Adrenal gland (tissue), 12 donors: ENCODE results near the gene SLMAP. TPM values are rescaled to one million over a fixed set of nuclear protein-coding genes. Genes with fewer than 3 reads are reported as not detected.

Experiments
- DNase-seq, 7 donors: peaks; one replicate each; pipeline ENCODE4 v3.0.0-alpha.2; 2019 to 2020
- H3K27ac ChIP-seq, 5 donors: fragments of 200-600 bp; sonication (generic) in 4 of 5; 1 replicate in 3 of 5; 2 replicates in 2 of 5; pipeline versions ENCODE4 v1.5.1 to v1.8.0; 2016 to 2020; ENCODE audit warnings: mild to moderate bottlenecking in 1 of 5
- H3K27me3 ChIP-seq: fragments of 200-600 bp; 2 replicates; pipeline ENCODE4 v1.8.0; 2021
- H3K36me3 ChIP-seq, 2 donors: fragments of 200-600 bp; replicated peaks in 1 of 2; 1 replicate in 1 of 2; 2 replicates in 1 of 2; pipeline versions ENCODE4 v1.5.1 to v1.8.0; 2018 to 2022
- H3K4me1 ChIP-seq, 2 donors: fragments of 200-600 bp; replicated peaks in 1 of 2; 1 replicate in 1 of 2; 2 replicates in 1 of 2; pipeline versions ENCODE4 v1.5.1 to v1.8.0; 2018 to 2021
- H3K4me3 ChIP-seq, 4 donors: fragments of 200-600 bp; sonication (generic) in 3 of 4; one replicate each; pipeline ENCODE4 v1.5.1; 2016 to 2018
- H3K9me3 ChIP-seq, 3 donors: fragments of 200-600 bp; sonication (generic) in 1 of 3; replicated peaks in 1 of 3; 1 replicate in 2 of 3; 2 replicates in 1 of 3; pipeline versions ENCODE4 v1.5.1 to v1.8.0; 2016 to 2021
- CTCF ChIP-seq, 6 experiments: fragments of 450-650 bp in 4 of 6; fragments of 200-600 bp in 2 of 6; sonication (generic) in 1 of 6; IDR thresholded peaks; 1 replicate in 5 of 6; 2 replicates in 1 of 6; pipeline versions ENCODE4 v1.5.1 to v1.8.0; 2016 to 2021; ENCODE audit warnings: antibody characterized with exemption in 6 of 6, mild to moderate bottlenecking in 2 of 6, moderate library complexity in 1 of 6
- POLR2A ChIP-seq, 2 donors: fragments of 450-650 bp; IDR thresholded peaks; one replicate each; pipeline ENCODE4 v1.6.1; 2017; ENCODE audit warnings: antibody characterized with exemption in 2 of 2, mild to moderate bottlenecking in 2 of 2, moderate library complexity in 1 of 2
- WGBS, 4 donors: extraction: QIAGEN DNeasy Blood & Tissue Kit in 2 of 4; methylation state at CpG; one replicate each; pipeline versions ENCODE4 v1.1.5 to v1.1.7; 2013 to 2017; 5-methylcytosine and 5-hydroxymethylcytosine counted together
- intact Hi-C, 2 donors: fragments of 100-400 bp; cut with DNase I; formaldehyde crosslinking; loops; one replicate each; pipeline versions ENCODE4 v1.14.1 to v1.15.0; 2022 to 2023
- polyA plus RNA-seq, 3 donors: library from polyadenylated mRNA; stranded (reverse); fragments of 200-250 nt in 2 of 3; fragments of 350-450 nt in 1 of 3; fragmentation: Illumina TruSeq in 1 of 3; extraction: RNeasy Lipid Tissue Mini Kit (QIAGEN cat#74804) in 1 of 3; gene quantifications; one replicate each; pipeline ENCODE4 v1.2.3, GENCODE V29; 2013 to 2014
- total RNA-seq, 9 donors: library from RNA; depleted of rRNA in 4 of 9; stranded (reverse); fragments of >200 nt in 4 of 9; fragments of 120-200 nt in 1 of 9; fragmentation: NEBNext Ultra II Directional in 1 of 9; extraction: Animal tissue kit (Norgen Biotek cat#: 25700) in 1 of 9; gene quantifications; one replicate each; pipeline versions ENCODE4 v1.1.0 to v1.2.4, GENCODE V29; 2013 to 2023
- donor health status: healthy with polysubstance abuse.
- donor health status: Bipolar disorder and iron deficiency.
- donor health status: DM: yes; HTN: yes; CAD: no.
- donor health status: DM: no; HTN: no; CAD: no.
- donor health status: DM: no; HTN: no; CAD: no.
- donor health status: DM: yes; HTN: yes; CAD: no.

The SLMAP gene
- total and polyA plus RNA-seq, 12 donors = 18.9 to 134 (median 87.5) TPM

GRCh38 chr3:57727106-57727505 lies 29.0 kb upstream of the SLMAP start:
- WGBS, 4 donors = 81 to 87% (median 84%) methylated on average over 5 of the region's 5 CpGs
- Histone ChIP-seq H3K4me1 (no peaks in the 10 kb centered on the region), H3K27ac (no peak overlapping the region), H3K9me3 (no peaks in the 10 kb centered on the region), H3K36me3 (no peaks in the 10 kb centered on the region), H3K27me3 (no peaks in the 10 kb centered on the region), H3K4me3 (no peak overlapping the region)
- TF ChIP-seq CTCF (IDR thresholded peaks at IDR 0.05) (no peak), POLR2A (IDR thresholded peaks at IDR 0.05) (no peak)
- intact Hi-C loops = no loop called here
- DNase-seq = no peak

GRCh38 chr3:57729334-57730045 lies 26.6 kb upstream of the SLMAP start:
- intact Hi-C loops = no loop called here
- 83 to 90% (median 88%) methylated on average over 11 of the region's 11 CpGs for WGBS, 4 donors

GRCh38 chr3:57730682-57731081 lies 25.4 kb upstream of the SLMAP start:
- TF ChIP-seq POLR2A (IDR thresholded peaks at IDR 0.05) (no peak), CTCF (IDR thresholded peaks at IDR 0.05) (no peak)

More at GRCh38 chr3:57729334-57730045, 26.6 kb upstream of the SLMAP start:
- H3K27me3 ChIP-seq = no peaks in the 10 kb centered on the region
- TF ChIP-seq CTCF (IDR thresholded peaks at IDR 0.05) (no peak), POLR2A (IDR thresholded peaks at IDR 0.05) (no peak)
- H3K27ac ChIP-seq = no peak overlapping the region
- H3K9me3 ChIP-seq = no peaks in the 10 kb centered on the region
- H3K4me1 ChIP-seq = no peaks in the 10 kb centered on the region
- H3K36me3 ChIP-seq = no peaks in the 10 kb centered on the region
- no peak for DNase-seq
- H3K4me3 ChIP-seq = no peak overlapping the region

GRCh38 chr3:57731311-57731710 lies 24.8 kb upstream of the SLMAP start:
- DNase-seq = no peak
- TF ChIP-seq POLR2A (IDR thresholded peaks at IDR 0.05) (no peak), CTCF (IDR thresholded peaks at IDR 0.05) (no peak)
- Histone ChIP-seq H3K27me3 (no peaks in the 10 kb centered on the region), H3K4me3 (no peak overlapping the region), H3K4me1 (no peaks in the 10 kb centered on the region), H3K27ac (no peak overlapping the region), H3K9me3 (no peaks in the 10 kb centered on the region), H3K36me3 (no peaks in the 10 kb centered on the region)
- intact Hi-C loops = no loop called here
- WGBS, 4 donors = 84 to 100% (median 90%) methylated on average over 1 of the region's 1 CpG

More at GRCh38 chr3:57730682-57731081, 25.4 kb upstream of the SLMAP start:
- no peaks in the 10 kb centered on the region for H3K4me1 ChIP-seq
- H3K4me3 ChIP-seq = no peak overlapping the region
- no peak overlapping the region for H3K27ac ChIP-seq
- no peaks in the 10 kb centered on the region for H3K27me3 ChIP-seq
- intact Hi-C loops = no loop called here
- no peaks in the 10 kb centered on the region for H3K36me3 ChIP-seq
- DNase-seq = no peak
- 61 to 79% (median 75%) methylated on average over 3 of the region's 3 CpGs for WGBS, 4 donors
- no peaks in the 10 kb centered on the region for H3K9me3 ChIP-seq
